H9 (cell line): ENCODE measurements around the gene NDUFS6. TPM values are rescaled to one million over a fixed set of nuclear protein-coding genes. Genes with fewer than 3 reads are reported as not detected.

Source experiments
- DNase-seq: peaks from one replicate; pipeline ENCODE4 v3.0.0-alpha.2; 2017
- H2AFZ ChIP-seq: one replicate; pipeline ENCODE4 v1.6.1; 2013; ENCODE audit warnings: mild to moderate bottlenecking, low read length, control low read depth, moderate library complexity
- H2AK5ac ChIP-seq: 2 replicates; pipeline ENCODE4 v1.6.1; 2013; ENCODE audit warnings: low read length, control low read depth, mixed read lengths; ENCODE audit not compliant: insufficient read length
- H2BK120ac ChIP-seq: one replicate; pipeline ENCODE4 v1.6.1; 2013; ENCODE audit warnings: low read depth, mild to moderate bottlenecking, low read length, control low read depth, inconsistent platforms; ENCODE audit not compliant: poor library complexity, severe bottlenecking
- H2BK12ac ChIP-seq: 2 replicates; pipeline ENCODE4 v1.6.1; 2013; ENCODE audit warnings: low read length, control low read depth, mixed read lengths, low read depth; ENCODE audit not compliant: insufficient read length
- H2BK15ac ChIP-seq: 2 replicates; pipeline ENCODE4 v1.6.1; 2013; ENCODE audit warnings: low read depth, low read length, control low read depth
- H2BK20ac ChIP-seq: one replicate; pipeline ENCODE4 v1.6.1; 2013; ENCODE audit warnings: low read depth, mild to moderate bottlenecking, low read length, control low read depth, inconsistent platforms; ENCODE audit not compliant: poor library complexity, severe bottlenecking
- H2BK5ac ChIP-seq: 2 replicates; pipeline ENCODE4 v1.6.1; 2013; ENCODE audit warnings: low read length, control low read depth, mixed read lengths; ENCODE audit not compliant: insufficient read length
- H3K14ac ChIP-seq: 2 replicates; pipeline ENCODE4 v1.6.1; 2013; ENCODE audit warnings: low read length, control low read depth; ENCODE audit not compliant: insufficient read depth
- H3K18ac ChIP-seq: 2 replicates; pipeline ENCODE4 v1.6.1; 2013; ENCODE audit warnings: low read depth, mild to moderate bottlenecking, mixed read lengths, low read length, control low read depth; ENCODE audit not compliant: insufficient read length
- H3K23ac ChIP-seq: 2 replicates; pipeline ENCODE4 v1.6.1; 2013; ENCODE audit warnings: low read length, control low read depth, mixed read lengths, low read depth; ENCODE audit not compliant: insufficient read length
- H3K23me2 ChIP-seq: 2 replicates; pipeline ENCODE4 v1.6.1; 2013; ENCODE audit warnings: low read depth, mild to moderate bottlenecking, mixed read lengths, low read length, control low read depth; ENCODE audit not compliant: insufficient read length, poor library complexity, severe bottlenecking
- H3K27ac ChIP-seq: 2 replicates; pipeline ENCODE4 v1.5.1; 2013; ENCODE audit warnings: low read length, control low read depth, mixed read lengths, low read depth; ENCODE audit not compliant: insufficient read length
- H3K27me3 ChIP-seq: 2 replicates; pipeline ENCODE4 v1.6.1; 2013; ENCODE audit warnings: low read length, control low read depth, inconsistent platforms; ENCODE audit not compliant: insufficient read depth
- H3K4ac ChIP-seq: 2 replicates; pipeline ENCODE4 v1.6.1; 2013; ENCODE audit warnings: low read depth, mild to moderate bottlenecking, control low read depth, inconsistent platforms, low read length, moderate library complexity
- H3K4me1 ChIP-seq: 2 replicates; pipeline ENCODE4 v1.6.1; 2013; ENCODE audit warnings: low read length, control low read depth, inconsistent platforms; ENCODE audit not compliant: insufficient read depth
- H3K4me2 ChIP-seq: 2 replicates; pipeline ENCODE4 v1.6.1; 2013; ENCODE audit warnings: low read length, control low read depth, mixed read lengths; ENCODE audit not compliant: insufficient read length, insufficient read depth
- H3K56ac ChIP-seq: 2 replicates; pipeline ENCODE4 v1.6.1; 2013; ENCODE audit warnings: low read depth, mild to moderate bottlenecking, mixed read lengths, low read length, control low read depth; ENCODE audit not compliant: insufficient read length
- H3K79me1 ChIP-seq: 2 replicates; pipeline ENCODE4 v1.6.1; 2013; ENCODE audit warnings: low read depth, mild to moderate bottlenecking, moderate library complexity, low read length, control low read depth, inconsistent platforms; ENCODE audit not compliant: insufficient read depth, poor library complexity, severe bottlenecking
- H3K79me2 ChIP-seq: 2 replicates; pipeline ENCODE4 v1.6.1; 2013; ENCODE audit warnings: low read length, control low read depth, inconsistent platforms; ENCODE audit not compliant: insufficient read depth
- H3K9ac ChIP-seq: 2 replicates; pipeline ENCODE4 v1.6.1; 2013; ENCODE audit warnings: low read length, control low read depth, mixed read lengths; ENCODE audit not compliant: insufficient read length; ENCODE audit errors: extremely low read depth
- H3K9me3 ChIP-seq: one replicate; pipeline ENCODE4 v1.6.1; 2013; ENCODE audit warnings: low read depth, low read length, inconsistent platforms; ENCODE audit not compliant: control insufficient read depth
- H3T11ph ChIP-seq: one replicate; pipeline ENCODE4 v1.6.1; 2013; ENCODE audit warnings: mild to moderate bottlenecking, low read length, control low read depth, inconsistent platforms
- H4K20me1 ChIP-seq: one replicate; pipeline ENCODE4 v1.6.1; 2013; ENCODE audit not compliant: control insufficient read depth, insufficient read length, insufficient read depth
- H4K5ac ChIP-seq: 2 replicates; pipeline ENCODE4 v1.6.1; 2013; ENCODE audit warnings: low read depth, mild to moderate bottlenecking, mixed read lengths, low read length, control low read depth; ENCODE audit not compliant: insufficient read length
- H4K8ac ChIP-seq: replicated peaks from 2 replicates; pipeline ENCODE4 v1.6.1; 2013; ENCODE audit warnings: low read length, control low read depth, mixed read lengths, low read depth; ENCODE audit not compliant: insufficient read length
- H4K91ac ChIP-seq: 2 replicates; pipeline ENCODE4 v1.6.1; 2013; ENCODE audit warnings: low read depth, mild to moderate bottlenecking, moderate library complexity, mixed read lengths, low read length, control low read depth; ENCODE audit not compliant: insufficient read length
- H3K27ac Mint-ChIP-seq, 3 experiments: 2 replicates in 2 of 3; 3 replicates in 1 of 3; pipeline ENCODE4 v1.8.0; 2020 to 2021; ENCODE audit warnings: mixed read lengths in 3 of 3, mild to moderate bottlenecking in 1 of 3, moderate library complexity in 1 of 3
- H3K27me3 Mint-ChIP-seq: 2 replicates; pipeline ENCODE4 v1.8.0; 2021; ENCODE audit warnings: low read depth, mild to moderate bottlenecking, moderate library complexity, mixed read lengths
- H3K36me3 Mint-ChIP-seq, 3 experiments: 2 replicates in 2 of 3; 3 replicates in 1 of 3; pipeline ENCODE4 v1.8.0; 2020 to 2021; ENCODE audit warnings: low read depth in 3 of 3, mixed read lengths in 3 of 3; ENCODE audit not compliant: insufficient read depth in 1 of 3
- H3K4me1 Mint-ChIP-seq, 2 experiments: 2 replicates each; pipeline ENCODE4 v1.8.0; 2020; ENCODE audit warnings: mixed read lengths in 2 of 2
- H3K4me3 Mint-ChIP-seq, 2 experiments: 2 replicates in 1 of 2; 3 replicates in 1 of 2; pipeline ENCODE4 v1.8.0; 2020 to 2021; ENCODE audit warnings: mild to moderate bottlenecking in 2 of 2, mixed read lengths in 2 of 2, moderate library complexity in 1 of 2
- H3K9me3 Mint-ChIP-seq, 2 experiments: 2 replicates in 1 of 2; 3 replicates in 1 of 2; pipeline ENCODE4 v1.8.0; 2020; ENCODE audit warnings: mild to moderate bottlenecking in 2 of 2, mixed read lengths in 2 of 2, moderate library complexity in 1 of 2
- WGBS: extraction: QIAGEN DNeasy Blood & Tissue Kit; methylation state at CpG from one replicate; pipeline ENCODE4 v1.1.7; 2013; ENCODE audit warnings: missing lambda C conversion rate, low lambda C conversion rate, mixed read lengths; ENCODE audit not compliant: insufficient read length; ENCODE audit errors: extremely low coverage; 5-methylcytosine and 5-hydroxymethylcytosine counted together
- total RNA-seq: library from RNA; stranded (reverse); gene quantifications from 2 replicates; pipeline ENCODE4 v1.2.1, GENCODE V29; 2021
- TF ChIP-seq, protein P1 (sequence below): fragments of 200-600 bp; sonication (generic); conservative IDR thresholded peaks from 3 replicates; pipeline ENCODE4 v1.8.0; 2021; ENCODE audit warnings: antibody characterized with exemption, mild to moderate bottlenecking

Gene NDUFS6
- total RNA-seq, 1 experiment from 2014 or later: 62.5 TPM

DNA sequence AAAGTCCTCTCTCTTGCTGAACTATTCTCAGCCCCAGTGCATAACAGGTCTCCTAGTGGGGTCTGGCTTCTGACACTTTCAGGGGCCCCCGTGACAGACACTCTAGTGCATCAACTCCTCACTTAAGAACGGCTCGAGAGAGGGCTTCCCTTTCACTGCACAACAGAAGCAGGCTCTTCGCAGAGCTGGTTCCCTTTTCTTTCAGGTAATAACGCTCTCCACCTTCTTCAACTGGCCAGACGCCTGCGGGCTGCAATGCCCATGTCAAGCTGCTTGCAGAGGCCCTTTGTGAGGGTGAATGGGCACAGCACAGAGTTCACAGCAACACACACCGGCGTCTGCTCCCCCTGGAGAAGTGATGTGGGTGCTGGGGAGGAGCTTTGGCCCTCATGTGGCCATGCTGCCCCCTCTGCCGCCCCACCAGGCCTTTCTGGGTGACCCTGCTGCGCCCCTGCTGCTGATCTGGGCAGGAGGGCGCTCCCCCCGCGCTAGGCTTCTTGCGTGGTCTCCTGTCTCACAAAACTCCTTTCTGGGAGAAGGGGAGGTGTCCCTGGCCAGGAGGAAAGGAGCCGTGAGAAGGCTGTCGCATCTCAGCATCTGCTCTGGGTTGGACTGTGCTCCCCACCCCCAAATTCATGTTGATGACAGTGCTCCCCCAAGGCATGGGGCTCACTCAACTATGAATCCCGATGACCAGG is 4.0 kb upstream of the NDUFS6 start:
- H3T11ph ChIP-seq: no peak overlapping the region
- H4K8ac ChIP-seq: no peak overlapping the region
- no peak overlapping the region for H2BK20ac ChIP-seq
- peaks cover 14% of the 10 kb centered on the region for H3K23me2 ChIP-seq
- H3K9me3 Mint-ChIP-seq: peaks cover 0 to 3% of the 10 kb centered on the region in 2 experiments; a peak in 1 of 5 replicates
- H3K18ac ChIP-seq: no peak overlapping the region
- H3K4me3 Mint-ChIP-seq: peak overlapping the region; percentile 39 to 63; a peak in 2 of 5 replicates
- H4K5ac ChIP-seq: no peak overlapping the region
- H3K9me3 ChIP-seq: no peaks in the 10 kb centered on the region
- no peak overlapping the region for H2BK15ac ChIP-seq
- no peak overlapping the region for H2AFZ ChIP-seq
- no peaks in the 10 kb centered on the region for H3K27me3 ChIP-seq
- H3K4me1 Mint-ChIP-seq: peaks cover 15 to 18% of the 10 kb centered on the region in 2 experiments
- no peak overlapping the region for H2BK5ac ChIP-seq
- H3K79me1 ChIP-seq: peaks cover 6% of the 10 kb centered on the region
- no peaks in the 10 kb centered on the region for H3K27me3 Mint-ChIP-seq
- WGBS: no CpG with 5 or more reads among the region's 18 CpGs
- H2BK12ac ChIP-seq: no peak overlapping the region
- H3K56ac ChIP-seq: no peak overlapping the region
- H4K20me1 ChIP-seq: no peaks in the 10 kb centered on the region
- H3K23ac ChIP-seq: no peak overlapping the region
- TF ChIP-seq, protein P1, sequence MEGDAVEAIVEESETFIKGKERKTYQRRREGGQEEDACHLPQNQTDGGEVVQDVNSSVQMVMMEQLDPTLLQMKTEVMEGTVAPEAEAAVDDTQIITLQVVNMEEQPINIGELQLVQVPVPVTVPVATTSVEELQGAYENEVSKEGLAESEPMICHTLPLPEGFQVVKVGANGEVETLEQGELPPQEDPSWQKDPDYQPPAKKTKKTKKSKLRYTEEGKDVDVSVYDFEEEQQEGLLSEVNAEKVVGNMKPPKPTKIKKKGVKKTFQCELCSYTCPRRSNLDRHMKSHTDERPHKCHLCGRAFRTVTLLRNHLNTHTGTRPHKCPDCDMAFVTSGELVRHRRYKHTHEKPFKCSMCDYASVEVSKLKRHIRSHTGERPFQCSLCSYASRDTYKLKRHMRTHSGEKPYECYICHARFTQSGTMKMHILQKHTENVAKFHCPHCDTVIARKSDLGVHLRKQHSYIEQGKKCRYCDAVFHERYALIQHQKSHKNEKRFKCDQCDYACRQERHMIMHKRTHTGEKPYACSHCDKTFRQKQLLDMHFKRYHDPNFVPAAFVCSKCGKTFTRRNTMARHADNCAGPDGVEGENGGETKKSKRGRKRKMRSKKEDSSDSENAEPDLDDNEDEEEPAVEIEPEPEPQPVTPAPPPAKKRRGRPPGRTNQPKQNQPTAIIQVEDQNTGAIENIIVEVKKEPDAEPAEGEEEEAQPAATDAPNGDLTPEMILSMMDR: no peak
- H3K14ac ChIP-seq: no peak overlapping the region
- no peak overlapping the region for H3K27ac Mint-ChIP-seq
- no peak overlapping the region for H3K4ac ChIP-seq
- H2BK120ac ChIP-seq: no peak overlapping the region
- H3K79me2 ChIP-seq: peaks cover 3% of the 10 kb centered on the region; the same call in 1 of the 2 replicates
- no peak for DNase-seq
- H3K27ac ChIP-seq: no peak overlapping the region
- H3K36me3 Mint-ChIP-seq: peaks cover 14 to 29% (median 29%) of the 10 kb centered on the region in 3 experiments
- no peak overlapping the region for H3K4me2 ChIP-seq
- no peaks in the 10 kb centered on the region for H3K4me1 ChIP-seq
- no peak overlapping the region for H4K91ac ChIP-seq
- no peak overlapping the region for H2AK5ac ChIP-seq
- no peak overlapping the region for H3K9ac ChIP-seq
